ENCODE data around the gene DAPK2.
"Not testable (repeated sequence)": the region's sequence is repeated elsewhere in the genome, so short reads cannot be mapped to it uniquely, and the experiment has no call there.

DAPK2 gene

DNA sequence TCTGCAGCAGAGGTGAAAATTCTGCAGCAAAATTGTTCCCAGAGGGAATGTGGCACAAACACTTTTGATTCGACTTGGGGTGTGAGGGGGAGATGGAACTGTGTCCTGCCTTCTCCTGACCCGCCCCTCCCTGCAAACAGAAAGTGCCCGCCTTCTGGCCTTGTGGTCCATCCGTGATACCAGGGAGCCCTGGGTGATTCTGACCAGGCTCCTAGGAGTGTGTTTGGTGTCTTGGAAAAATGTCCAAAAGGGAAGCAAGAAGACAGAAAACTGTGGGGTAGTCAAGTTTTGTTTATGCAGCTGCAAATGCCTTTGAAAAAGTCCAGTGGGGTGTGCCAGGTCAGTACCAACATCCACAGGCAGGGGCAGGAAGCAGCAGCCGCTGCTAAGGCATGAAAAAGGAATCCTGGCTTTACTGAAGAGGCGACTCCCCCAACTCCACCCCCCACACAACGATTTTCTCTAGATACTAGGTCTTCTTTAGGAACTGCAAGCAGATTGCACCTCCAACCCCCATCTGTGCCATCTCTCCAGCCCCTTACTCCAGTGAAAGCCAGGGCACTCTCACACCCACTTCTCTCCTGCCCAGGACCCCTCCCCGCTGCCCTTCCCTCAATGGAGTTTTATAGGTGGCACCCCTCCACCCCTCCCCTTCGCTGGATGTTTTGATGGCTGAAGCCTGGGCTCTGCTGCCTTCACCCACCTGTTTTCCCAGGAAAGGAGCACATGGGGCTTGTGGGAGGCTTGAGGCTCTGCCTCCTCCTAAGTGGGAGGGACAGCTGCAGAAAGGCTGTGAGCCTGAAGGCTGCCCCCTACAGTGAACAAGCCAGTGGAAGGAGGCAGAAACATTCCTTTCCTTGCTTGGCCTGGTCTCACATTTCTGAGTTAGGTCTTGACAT, 130.2 kb downstream of the DAPK2 start:
- no peak for DNase-seq (ENCODE audit: low read depth in 2 of 2)

DNA sequence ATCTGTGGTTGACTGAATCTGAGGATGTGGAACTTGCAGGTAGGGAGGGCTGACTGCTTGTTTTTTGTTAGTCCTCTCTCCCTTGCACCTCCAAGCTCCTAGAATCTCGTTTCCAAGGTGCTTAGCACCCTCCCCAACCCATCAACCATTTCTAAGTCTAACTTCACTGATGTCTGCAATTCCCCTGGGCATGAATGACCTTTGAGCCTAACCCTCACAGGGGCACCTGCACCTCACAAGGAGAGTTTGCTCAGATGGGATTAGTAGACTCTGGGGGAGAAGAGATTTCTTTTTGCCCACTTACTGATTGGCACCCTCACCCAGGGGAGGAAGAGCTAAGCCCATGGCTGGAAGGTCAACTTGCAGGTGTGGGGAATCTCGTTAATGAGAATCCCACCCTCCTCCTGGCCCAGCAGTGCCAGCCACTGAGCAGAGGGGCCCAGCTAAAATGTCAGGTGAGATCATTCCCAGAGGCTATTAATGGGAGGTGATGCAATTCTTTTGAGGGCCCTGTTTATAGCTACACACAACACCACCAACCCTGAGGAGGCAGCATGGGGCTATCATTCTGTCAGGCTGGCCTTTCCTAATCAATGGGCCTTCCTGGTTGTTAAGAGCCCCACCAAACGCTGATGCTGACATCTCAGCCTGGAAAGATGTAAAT, 130.9 kb downstream of the DAPK2 start:
- DNase-seq (ENCODE audit: low read depth in 2 of 2), result no peak

DNA sequence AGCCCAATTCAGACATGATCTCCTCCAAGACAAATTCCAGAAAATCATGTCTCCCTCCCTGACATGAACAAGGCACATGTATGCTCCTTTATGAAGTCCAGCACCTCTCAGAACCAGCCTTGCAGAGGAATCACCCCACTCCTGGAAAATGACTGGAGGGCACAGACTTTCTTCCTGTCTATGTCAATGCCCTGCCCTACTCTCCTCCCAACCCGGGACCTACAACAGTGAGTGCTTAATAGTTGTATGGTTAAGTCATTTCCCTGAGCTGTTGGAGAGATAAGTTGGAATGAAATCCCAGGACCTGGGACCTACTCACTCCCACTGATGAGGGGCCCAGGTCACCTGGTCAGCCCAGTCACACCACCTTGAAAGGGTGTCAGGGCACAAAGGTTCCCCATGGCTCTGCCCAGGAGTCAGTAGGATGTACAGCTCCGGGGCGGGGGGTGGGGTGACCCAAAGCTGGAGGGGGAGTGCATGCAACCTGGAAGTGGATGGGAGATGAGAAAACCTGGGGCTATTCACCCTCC, 132.4 kb downstream of the DAPK2 start:
- no peak for DNase-seq (ENCODE audit: low read depth in 2 of 2)

DNA sequence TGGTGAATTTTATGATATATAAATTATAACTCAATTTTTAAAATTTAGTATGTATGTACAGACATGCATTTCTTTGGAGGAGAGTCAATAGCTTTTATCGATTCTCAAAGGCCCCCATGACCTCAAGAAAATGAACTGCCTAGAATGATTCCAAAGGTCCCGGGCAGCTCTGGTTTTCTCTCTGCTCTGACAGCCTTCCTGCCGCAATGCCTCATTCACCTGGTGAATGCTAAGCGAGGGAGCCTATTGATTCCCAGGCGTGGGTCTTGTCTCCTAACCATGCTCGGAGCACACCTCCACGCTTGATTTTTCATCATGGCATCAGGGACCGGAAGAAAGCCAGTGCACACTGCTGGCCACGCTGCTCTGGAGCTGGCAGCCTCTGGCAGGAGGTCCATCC, 132.9 kb downstream of the DAPK2 start:
- DNase-seq (ENCODE audit: low read depth in 2 of 2), result no peak

DNA sequence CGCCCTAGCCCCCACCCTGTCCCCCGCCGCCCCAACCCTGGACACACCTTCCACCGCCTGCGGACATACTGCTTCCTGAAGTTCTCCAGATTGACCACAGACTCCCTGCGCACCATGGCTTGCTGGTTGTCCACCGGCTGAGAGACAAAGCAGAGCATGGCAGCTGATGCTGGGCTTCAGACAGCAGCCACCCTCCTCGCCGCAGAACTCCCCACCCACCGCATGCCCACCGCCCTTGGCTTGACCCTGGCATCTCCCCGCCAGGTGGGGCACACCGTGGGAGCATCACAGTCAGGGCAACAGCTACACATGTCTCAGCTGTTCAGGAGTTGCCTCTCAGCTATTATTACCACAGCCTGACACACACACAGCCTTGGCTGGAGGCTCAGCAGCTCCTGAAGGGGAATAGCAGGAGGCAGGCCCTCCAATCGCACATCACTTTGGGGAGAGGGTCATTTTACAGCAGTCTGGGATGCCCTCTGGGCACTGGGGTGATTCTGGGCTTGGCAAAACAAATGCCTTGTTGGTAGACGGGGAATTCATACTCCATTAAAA, 134.1 kb downstream of the DAPK2 start:
- DNase-seq (ENCODE audit: low read depth in 2 of 2), result no peak

DNA sequence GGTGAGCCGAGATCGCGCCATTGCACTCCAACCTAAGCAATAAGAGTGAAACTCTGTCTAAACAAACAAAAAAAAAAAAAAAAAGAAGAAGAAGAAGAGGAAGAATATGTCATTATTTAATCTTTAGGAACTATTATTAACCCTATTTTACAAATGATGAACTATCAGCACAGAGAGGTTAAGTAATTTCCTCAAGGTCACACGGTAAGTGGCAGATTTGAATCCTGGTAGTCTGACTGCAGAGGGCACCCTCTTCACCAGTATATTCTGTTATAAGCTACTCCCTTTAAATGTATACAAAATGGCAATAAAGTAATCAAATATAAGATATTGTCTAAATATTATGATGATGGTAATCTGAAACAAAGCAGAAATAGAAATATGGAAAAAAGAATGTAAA, 135.1 kb downstream of the DAPK2 start:
- no peak for DNase-seq (ENCODE audit: low read depth in 2 of 2)

DNA sequence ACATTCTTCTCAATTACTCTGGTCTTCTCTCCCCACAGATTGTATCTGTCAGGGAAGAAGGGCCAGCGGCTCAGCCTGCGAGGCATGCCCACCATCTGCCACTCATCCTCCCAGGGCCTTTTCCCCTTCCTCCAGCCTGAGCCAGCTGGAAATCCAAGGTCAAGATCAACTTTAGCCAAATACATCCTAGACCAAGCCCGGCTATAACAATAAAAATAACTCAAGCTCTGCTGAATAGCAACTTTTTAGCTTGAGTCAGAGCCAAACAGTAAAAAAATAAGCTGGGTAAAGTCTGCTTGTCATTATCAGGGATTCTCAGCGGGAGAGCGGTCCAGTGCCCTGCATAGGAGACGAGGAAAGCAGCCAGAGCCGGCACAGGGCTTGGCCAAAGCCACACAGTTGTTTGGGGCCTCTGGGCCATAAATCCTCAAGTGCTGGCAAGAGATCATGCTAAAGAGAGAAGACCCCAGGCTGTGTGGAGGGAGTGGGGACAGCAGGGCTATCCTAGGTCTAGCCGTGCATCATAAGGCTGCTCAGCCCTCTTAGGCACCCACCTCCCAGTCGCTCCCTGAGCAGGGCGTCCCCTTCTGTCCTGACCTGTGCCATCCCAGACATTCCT, 136.4 kb downstream of the DAPK2 start:
- no peak for DNase-seq (ENCODE audit: low read depth in 2 of 2)

DNA sequence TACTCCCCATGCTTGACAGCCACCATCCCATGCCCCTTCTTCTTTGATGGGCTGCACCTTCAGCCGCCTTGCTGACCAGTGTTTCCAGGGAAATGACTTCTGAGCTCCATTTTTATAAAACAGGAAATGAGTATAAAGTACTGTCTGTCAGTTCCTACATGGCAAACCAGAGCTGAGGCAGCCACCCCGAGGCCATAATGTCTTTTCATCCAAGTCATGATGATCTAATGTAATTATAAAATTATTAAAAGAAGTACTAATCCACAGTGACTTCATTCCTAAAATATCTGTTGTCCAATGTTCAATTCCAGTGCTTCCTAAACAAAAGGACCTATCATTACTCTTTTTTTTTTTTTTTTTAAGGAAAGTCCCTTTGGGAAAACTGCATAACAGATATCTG, 137.3 kb downstream of the DAPK2 start:
- no peak for DNase-seq (ENCODE audit: low read depth in 2 of 2)

DNA sequence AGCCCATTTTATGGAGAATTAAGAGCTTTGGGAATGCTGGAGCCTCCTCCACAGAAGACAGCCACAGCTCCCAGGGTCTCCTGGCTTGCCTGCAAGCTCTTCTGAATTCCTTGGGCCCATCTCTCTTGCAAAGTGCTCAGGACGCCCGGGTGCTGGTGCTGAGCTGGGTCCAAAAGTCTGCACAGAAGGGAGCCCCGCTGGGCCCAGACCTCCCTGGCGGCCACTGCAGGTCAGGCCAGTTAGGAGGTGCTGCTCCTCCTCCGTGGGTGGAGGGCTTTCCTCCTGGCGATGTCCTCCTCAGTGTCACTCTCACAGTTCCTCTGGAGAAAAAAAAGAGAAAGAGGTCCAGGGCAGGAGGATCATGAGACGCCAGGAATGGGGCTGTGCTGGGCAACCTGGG, 138.0 kb downstream of the DAPK2 start:
- no peak for DNase-seq (ENCODE audit: low read depth in 2 of 2)

DNA sequence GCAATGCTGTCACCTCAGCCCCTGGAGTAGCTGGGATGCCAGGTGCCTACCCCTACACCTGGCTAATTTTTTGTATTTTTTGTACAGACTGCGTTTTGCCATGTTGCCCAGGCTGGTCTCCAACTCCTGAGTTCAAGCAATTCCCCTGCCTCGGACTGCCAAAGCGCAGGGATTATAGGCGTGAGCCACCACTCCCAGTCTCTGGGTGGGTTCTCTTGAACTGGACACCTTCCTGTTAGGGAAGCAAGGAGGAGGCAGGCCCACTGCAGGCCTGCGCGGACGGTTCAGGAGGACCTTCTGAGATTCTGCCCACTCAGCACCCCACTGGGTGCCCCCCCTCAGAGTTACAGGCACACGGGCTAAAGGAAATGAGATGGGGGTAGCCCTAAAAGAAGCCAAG, 138.8 kb downstream of the DAPK2 start:
- no peak for DNase-seq (ENCODE audit: low read depth in 2 of 2)

DNA sequence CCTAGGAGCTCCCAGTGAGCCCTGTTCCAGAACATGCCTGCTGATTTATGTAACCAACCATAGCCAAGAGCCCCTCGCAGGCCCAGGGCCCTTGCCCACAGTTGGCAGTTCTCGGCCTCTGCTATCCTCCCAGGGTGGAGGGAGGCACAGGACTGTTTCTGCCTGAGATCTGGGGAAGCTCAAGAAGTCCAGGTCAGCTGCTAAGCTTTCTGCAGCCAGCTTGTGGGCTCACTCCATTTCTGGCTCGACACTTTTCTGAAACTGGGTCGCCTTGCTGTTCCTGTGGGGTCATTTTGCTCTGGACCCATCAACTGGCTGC, 140.1 kb downstream of the DAPK2 start:
- no peak for DNase-seq (ENCODE audit: low read depth in 2 of 2)

DNA sequence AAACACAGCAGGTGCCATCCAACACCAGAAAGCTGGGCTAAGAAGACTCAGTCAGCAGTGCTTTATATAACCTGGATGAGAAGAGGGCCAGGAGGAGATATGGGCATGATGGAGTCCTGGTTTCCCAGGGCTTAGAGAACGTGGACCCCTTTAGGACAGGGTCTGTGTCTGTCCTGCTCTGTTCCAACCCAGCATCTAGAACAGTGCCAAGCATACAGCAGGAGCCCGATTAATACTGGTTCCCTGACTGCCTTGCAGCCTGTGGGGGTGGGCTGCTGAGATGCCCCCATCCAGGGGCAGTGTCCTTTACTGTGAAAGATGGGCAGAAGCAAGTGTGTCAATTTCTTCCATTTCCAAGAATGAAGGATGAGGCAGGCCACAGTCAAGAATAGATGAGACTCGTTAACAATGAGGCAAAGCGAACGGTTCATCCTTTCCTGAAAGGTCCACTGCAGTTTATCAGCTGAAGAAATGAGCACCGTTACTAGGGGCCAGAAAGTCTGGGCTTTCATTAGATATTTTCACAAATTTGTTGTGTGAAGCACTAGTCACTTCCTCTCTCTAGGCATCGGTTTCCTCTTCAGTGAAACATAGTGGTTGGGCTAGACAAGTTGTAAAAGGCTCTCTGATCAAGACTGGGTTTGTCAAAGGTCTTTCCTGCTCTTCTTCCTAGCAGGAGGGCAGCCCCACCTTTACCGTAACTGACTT, 140.6 kb downstream of the DAPK2 start:
- DNase-seq (ENCODE audit: low read depth in 2 of 2), result no peak

DNA sequence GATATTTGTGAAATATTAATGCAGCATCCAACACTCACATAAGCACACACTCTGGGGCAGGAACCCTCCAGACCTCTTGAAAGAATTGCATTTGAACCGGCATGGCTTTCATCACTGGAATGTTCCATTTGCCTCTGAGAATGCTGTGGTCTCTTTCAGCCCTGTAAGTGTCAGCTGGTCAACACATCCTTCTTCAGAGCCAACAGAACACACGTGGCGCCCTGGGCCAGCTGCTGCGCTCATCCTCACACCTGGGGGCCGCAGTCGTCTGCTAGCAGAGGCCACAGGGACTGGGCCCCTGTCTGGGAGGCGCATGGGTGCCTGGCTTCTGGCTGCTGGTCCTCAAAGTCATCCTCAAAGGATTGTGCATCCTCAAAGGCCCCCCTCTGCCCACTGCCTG, 141.2 kb downstream of the DAPK2 start:
- no peak for DNase-seq (ENCODE audit: low read depth in 2 of 2)

DNA sequence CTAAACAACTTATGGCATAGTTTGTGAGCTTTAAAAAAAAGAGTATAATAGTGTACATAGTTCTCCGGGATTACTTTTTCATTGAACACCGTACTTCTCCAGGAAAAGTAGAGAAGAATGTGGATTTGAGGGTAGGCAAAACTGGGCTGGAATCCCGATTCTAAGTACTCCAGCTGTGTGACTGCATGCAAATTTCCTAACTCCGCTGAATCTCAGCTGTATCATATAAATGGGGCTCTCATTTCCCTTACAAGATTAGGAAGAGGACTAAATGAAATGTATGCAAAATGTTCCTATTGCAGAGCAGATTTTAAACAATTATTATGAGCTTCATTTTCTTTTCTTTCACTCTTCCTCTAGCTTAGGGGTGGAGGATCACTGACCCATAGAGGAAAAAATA, 142.2 kb downstream of the DAPK2 start:
- no peak for DNase-seq (ENCODE audit: low read depth in 2 of 2)

DNA sequence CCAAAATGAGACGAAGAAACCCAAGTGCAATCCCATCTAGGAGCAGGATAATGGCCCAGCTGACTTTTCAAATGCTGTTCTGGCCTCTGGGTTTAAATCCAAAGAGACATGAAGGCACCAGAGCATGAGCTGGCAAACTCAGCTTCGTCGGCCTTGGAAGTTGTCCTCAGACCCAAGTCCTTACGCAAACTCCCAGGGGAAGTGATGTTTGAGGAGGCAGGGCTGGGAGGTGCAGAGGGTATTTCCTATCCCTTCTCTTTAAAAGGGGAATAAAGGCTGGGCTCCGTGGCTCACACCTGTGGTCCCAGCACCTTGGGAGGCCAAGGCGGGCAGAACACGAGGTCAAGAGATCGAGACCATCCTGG, 143.6 kb downstream of the DAPK2 start:
- no peak for DNase-seq (ENCODE audit: low read depth in 2 of 2)

DNA sequence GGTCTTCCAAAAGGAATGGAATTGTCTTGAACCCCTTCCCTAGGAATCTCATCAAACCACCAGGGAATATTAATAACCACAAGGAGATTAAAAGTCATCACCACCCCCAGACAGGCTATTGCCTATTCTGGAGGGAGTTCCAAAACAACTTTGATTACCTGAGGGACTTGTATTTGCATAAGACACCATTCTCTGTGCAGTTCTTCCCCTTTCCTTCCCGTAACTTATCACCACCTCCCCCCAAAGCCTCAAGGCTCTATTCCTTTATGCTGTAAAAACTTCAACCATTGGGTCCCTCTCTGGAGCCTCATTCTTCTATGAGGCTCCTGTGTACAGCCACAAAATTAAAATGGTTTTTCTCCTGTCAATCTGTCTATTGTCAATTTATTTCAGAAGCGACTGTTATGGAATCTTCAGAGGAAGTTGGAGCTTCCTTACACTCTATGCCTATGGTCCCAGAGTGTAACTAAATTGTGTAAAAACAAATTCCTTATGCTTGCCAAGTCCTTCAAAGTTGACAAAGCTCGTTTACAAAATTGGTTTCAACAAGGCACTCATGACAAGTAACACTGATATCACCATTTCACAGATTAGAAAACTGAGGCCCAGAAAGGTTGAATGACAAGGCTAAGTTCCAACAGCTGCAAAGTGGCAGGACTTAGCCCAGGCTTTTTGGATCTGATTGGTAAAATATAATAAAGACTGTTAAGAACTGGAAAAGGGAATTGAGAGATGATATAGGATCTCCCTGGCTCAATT, 144.2 kb downstream of the DAPK2 start:
- no peak for DNase-seq (ENCODE audit: low read depth in 2 of 2)

DNA sequence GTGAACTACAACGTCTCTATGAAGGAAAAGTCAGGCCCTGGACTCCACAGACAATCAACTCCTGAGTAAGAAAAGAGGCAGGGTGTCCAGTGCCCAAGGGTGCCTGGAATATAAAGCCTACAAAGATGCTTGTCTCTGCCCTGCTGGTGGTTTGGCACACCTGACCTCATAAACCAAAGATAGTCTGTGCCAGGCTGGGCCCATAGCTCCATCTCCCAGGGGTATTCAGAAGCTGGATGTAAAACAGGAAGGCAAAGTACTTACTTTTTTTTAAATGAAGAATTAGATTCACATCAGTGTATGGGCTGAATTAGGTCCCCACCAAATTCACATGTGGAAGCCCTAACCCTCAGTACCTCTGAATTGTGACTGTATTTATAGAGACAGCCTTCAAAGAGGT, 146.0 kb downstream of the DAPK2 start:
- DNase-seq (ENCODE audit: low read depth in 2 of 2), result no peak

DNA sequence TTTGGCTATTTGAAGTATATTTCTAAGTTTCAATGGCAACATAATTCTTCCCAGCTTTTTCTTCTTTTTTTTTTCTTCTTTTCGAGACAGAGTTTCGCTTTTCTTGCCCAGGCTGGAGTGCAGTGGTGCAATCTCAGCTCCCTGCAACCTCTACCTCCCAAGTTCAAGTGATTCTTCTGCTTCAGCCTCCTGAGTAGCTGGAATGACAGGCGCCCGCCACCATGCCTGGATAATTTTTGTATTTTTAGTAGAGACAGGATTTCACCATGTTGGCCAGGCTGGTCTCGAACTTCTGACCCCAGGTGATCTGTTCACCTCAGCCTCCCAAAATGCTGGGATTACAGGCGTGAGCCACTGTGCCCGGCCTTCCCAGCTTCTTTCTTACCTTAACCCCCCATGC, 146.7 kb downstream of the DAPK2 start:
- DNase-seq (ENCODE audit: low read depth in 2 of 2), result not testable (repeated sequence)

DNA sequence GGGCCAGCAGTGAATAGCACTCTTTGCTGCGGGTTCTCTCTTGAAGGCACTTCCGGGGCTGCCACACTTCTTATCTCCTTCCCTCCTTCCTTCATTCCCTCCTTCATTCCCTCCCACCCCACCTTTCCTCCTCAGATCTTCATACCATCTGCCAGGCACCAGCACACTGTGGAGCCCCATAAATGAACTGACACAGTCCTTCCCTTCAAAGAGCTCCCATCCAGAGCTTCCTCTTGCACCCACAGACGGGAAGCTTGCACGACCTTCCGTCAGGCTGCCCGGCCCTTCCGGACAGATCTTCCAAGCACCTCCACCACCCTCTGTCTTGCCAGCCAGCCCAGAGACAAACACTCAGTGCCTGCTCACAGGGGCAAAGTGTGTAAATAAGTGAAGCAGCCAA, 147.1 kb downstream of the DAPK2 start:
- no peak for DNase-seq (ENCODE audit: low read depth in 2 of 2)

DNA sequence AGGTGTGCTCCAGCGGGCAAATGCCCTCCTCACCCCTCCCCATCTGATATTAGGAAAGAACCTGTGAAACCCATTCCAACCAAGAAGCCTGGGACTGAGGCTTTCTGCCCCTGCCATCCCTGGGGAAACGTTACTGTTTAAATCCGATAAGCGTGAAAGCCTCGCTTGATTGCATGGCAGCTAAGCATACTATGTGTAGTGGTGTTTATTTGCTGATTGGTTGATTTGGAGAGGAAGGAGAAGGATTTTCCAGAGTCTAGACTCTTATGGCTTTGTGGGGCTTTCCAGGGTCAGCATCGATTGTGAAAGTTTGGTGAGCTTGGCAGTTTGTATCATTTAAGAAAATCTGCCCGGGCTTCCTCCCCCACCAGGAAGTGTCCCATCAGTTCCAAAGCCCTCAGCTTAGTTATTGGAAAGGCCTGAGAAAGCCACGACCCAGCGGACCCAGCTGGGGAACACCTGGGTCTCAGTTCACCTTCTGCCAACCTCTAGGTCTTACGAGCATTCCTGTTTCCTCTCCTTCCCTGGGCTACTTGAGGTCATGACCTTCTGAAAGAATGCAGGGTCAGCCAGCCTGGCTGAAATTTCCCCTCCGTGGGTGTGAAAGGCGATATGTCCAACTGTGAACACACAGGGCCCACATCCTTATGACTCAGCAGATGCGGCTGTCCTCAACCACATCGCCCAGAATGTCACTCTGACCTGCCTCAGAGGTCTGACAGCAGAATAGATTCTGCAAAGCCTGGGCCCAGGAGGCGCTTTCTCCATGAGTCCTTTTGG, 149.8 kb downstream of the DAPK2 start:
- DNase-seq (ENCODE audit: low read depth in 2 of 2), result no peak

Measured in stimulated activated CD4-positive, alpha-beta T cell treated with anti-CD3 and anti-CD28 coated beads, Interleukin-15, amount 100 ng/mL, for 48 hours (primary cell).